ENCODE results near the gene UPK3BL2.
"Not testable (repeated sequence)": the region's sequence is repeated elsewhere in the genome, so short reads cannot be mapped to it uniquely, and the experiment has no call there.

- TF ChIP-seq CTCF (IDR thresholded peaks at IDR 0.05; ENCODE audit: low read length); EZH2 (IDR thresholded peaks at IDR 0.05; ENCODE audit: borderline replicate concordance, low read length): not testable (repeated sequence)
Observed at GRCh38 chr7:102578486-102578885, 35.0 kb upstream of the UPK3BL2 start.

Measured in OCI-LY1 (cell line).